Erythroblast (primary cell): Measurements from ENCODE around the gene MKX.

ENCODE experiments used
- GATA1 ChIP-seq: IDR thresholded peaks from 2 replicates; pipeline ENCODE4 v1.6.1; 2011; ENCODE audit warnings: low read depth, mild to moderate bottlenecking, control low read depth, low read length, moderate library complexity
- POLR2A ChIP-seq: IDR thresholded peaks from 2 replicates; pipeline ENCODE4 v1.6.1; 2011; ENCODE audit warnings: mild to moderate bottlenecking, low read length

DNA sequence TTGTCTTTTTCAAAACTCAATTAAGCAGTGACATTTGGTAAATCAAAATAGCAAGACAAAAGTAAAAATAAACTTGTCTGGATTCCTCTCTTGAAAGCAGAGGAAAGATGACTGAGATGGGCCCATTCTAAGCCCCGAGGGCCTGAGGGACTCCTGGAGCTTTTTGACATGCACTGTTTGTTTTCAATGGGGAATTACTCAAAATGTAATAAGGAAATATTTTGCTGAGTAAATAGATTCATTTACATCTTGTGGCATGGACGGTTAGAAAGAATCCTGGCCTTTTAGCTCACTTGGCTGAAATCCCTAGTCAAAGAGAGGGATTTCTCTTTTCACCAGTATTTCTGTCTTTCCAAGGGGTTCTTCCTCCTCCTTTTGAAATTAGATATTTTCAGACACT is 108.0 kb downstream of the MKX start:
- TF ChIP-seq POLR2A = no peak
- TF ChIP-seq GATA1 = no peak
